ENCODE data around the gene RPL39L. TPM values are rescaled to one million over a fixed set of nuclear protein-coding genes. Genes with fewer than 3 reads are reported as not detected.

The RPL39L gene
- total RNA-seq, 3 donors from 2014 or later, result 1.4 to 5.8 (median 2.9) TPM

DNA sequence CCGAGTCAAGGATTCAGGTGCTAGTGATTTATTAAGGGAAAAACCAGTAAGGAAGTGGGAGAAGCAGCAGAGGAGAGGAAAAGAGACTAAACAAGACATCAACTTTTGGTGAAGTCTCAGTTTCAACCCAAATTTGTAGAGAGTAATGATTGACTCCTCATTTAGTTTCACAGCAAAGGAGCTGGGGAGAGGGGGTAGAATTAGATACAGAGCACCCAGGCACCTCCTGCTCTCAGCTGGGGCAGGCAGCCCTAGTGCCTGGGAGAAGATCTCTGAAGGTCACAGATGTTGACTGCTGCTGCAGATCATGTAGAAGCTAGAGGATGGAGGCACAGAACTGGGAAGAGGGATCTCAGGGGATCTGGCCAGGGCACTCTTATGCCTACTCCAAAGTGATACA is 29.1 kb downstream of the RPL39L start:
- Histone ChIP-seq H3K4me1 (ENCODE audit: low read depth) (no peaks in the 10 kb centered on the region), H3K4me3 (no peak overlapping the region), H3K36me3 (ENCODE audit: low read depth) (no peaks in the 10 kb centered on the region), H3K9me3 (no peaks in the 10 kb centered on the region)
- DNase-seq (no peak), ATAC-seq (no peak)
- intact Hi-C loops (cut with DNase I, micrococcal nuclease), result loop anchor here in 1 of 2 donors (5.0 kb wide), 1 partner anchor 57 kb away; no protein-coding TSS in a partner anchor
- TF ChIP-seq, protein P1, sequence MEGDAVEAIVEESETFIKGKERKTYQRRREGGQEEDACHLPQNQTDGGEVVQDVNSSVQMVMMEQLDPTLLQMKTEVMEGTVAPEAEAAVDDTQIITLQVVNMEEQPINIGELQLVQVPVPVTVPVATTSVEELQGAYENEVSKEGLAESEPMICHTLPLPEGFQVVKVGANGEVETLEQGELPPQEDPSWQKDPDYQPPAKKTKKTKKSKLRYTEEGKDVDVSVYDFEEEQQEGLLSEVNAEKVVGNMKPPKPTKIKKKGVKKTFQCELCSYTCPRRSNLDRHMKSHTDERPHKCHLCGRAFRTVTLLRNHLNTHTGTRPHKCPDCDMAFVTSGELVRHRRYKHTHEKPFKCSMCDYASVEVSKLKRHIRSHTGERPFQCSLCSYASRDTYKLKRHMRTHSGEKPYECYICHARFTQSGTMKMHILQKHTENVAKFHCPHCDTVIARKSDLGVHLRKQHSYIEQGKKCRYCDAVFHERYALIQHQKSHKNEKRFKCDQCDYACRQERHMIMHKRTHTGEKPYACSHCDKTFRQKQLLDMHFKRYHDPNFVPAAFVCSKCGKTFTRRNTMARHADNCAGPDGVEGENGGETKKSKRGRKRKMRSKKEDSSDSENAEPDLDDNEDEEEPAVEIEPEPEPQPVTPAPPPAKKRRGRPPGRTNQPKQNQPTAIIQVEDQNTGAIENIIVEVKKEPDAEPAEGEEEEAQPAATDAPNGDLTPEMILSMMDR (IDR thresholded peaks at IDR 0.05), result no peak

DNA sequence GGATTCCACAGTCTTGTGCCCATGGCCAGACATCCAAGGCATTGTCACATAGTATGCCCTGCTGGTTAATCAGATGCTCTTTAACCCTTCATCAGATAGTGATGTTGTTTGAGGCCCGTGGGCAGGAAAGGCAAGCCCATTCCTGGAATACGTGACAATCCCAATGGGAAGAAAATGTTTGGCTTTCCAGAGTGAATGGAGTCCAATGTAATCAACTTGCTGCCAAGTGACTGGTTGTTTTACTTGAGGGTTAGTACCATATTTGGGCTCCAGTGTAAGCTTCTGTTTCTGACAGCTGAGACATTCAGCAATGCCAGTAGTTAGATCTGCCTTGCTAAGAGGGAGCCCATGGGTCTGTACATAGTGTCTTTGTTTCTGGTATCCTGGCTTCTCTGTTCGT is 31.3 kb downstream of the RPL39L start:
- no peak for ATAC-seq
- Histone ChIP-seq H3K4me3 (no peak overlapping the region), H3K4me1 (ENCODE audit: low read depth) (no peaks in the 10 kb centered on the region), H3K36me3 (ENCODE audit: low read depth) (no peaks in the 10 kb centered on the region), H3K9me3 (no peaks in the 10 kb centered on the region)
- DNase-seq, result no peak
- TF ChIP-seq, protein P1 (IDR thresholded peaks at IDR 0.05), result no peak
- intact Hi-C loops (cut with DNase I, micrococcal nuclease), result no loop called here

DNA sequence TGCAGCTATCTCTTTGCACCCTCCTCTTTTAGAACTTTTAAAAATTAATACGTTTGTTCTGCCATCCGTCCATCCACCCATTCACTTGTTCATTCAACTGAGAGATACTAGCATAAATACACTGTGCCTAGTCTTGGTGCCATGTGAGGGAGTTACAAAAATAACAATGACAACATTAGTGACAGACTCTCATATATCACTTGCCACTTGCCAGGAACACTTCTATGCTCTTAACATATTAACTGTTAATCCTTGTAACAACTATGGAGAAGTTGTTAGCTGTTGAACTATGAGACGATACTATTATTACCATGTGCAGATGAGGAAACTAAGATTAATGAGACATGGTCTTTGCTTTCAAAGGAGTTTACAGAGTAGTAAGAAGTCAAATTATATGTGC is 33.6 kb downstream of the RPL39L start:
- TF ChIP-seq, protein P1 (IDR thresholded peaks at IDR 0.05), result no peak
- ATAC-seq (no peak), DNase-seq (no peak)
- no peaks in the 10 kb centered on the region for H3K36me3 ChIP-seq (ENCODE audit: low read depth)
- H3K4me3 ChIP-seq, result no peak overlapping the region
- peaks cover 4% of the 10 kb centered on the region for H3K4me1 ChIP-seq (ENCODE audit: low read depth)
- no peaks in the 10 kb centered on the region for H3K9me3 ChIP-seq
- intact Hi-C loops (cut with DNase I, micrococcal nuclease), result no loop called here

DNA sequence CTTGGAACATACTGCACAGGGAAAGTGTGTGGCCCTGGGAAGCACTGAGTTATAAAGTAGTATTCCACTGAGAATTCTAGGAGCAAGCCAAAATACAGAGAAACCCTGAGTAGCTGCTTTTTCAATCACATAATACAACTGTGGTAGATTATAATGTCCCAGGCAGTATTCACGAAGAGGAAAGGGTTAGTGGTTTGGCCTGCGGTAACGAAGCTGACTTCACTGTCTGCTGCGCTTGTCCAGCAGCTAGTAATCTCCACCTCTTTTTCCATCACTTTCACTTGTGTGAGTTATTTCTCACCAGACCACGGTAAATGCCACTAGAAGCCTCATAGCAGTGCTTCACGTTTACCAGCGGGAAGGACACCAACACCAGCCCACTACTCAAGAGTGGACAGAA is 34.4 kb downstream of the RPL39L start:
- H3K9me3 ChIP-seq, result no peaks in the 10 kb centered on the region
- no peak for ATAC-seq
- TF ChIP-seq, protein P1 (IDR thresholded peaks at IDR 0.05), result no peak
- intact Hi-C loops (cut with DNase I, micrococcal nuclease), result no loop called here
- H3K4me3 ChIP-seq, result no peak overlapping the region
- no peak for DNase-seq
- H3K4me1 ChIP-seq (ENCODE audit: low read depth), result peaks cover 4% of the 10 kb centered on the region
- H3K36me3 ChIP-seq (ENCODE audit: low read depth), result no peaks in the 10 kb centered on the region

DNA sequence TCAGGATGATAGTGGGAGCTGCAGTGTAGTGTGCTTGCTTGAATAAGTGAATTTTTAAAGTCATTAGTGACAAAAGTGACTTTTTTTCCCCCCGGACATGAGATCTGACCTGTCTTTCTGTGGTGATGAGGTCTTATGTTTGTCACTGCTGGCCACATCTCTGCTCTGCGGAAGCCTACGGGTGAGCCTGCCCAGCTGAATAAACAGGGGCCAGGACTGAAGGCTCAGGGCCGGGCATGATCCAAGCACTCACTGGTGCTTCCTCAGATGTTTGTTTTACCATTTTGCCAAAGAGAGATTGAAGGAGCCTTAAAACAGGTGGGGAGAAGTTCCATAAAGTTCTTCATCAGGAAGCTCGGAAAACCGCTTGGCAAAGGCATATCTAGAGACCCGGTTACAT is 35.0 kb downstream of the RPL39L start:
- intact Hi-C loops (cut with DNase I, micrococcal nuclease), result no loop called here
- TF ChIP-seq, protein P1 (IDR thresholded peaks at IDR 0.05), result no peak
- H3K36me3 ChIP-seq (ENCODE audit: low read depth), result no peaks in the 10 kb centered on the region

DNA sequence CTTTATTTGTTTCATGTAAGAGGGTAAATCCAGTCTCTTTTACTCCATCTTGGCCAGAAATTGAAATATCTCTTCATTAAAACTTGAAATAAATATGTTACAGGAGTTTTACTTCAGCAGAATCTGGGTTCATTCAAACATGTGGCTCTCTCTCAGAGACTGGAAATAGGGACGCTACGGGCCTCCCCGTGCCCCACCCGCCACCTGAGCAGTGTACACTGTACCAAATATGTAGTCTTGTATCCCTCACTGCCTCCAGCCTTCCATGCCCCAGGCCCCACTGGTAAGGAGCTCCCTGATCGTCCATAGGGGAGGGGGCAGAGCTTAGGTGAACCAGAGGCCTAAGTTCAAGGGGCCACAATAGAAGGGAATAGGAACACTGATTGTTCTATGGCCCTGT is 36.0 kb downstream of the RPL39L start:
- Histone ChIP-seq H3K4me1 (ENCODE audit: low read depth) (peaks cover 4% of the 10 kb centered on the region), H3K9me3 (no peaks in the 10 kb centered on the region), H3K4me3 (no peak overlapping the region), H3K36me3 (ENCODE audit: low read depth) (no peaks in the 10 kb centered on the region)
- TF ChIP-seq, protein P1 (IDR thresholded peaks at IDR 0.05), result no peak
- ATAC-seq, result no peak
- no peak for DNase-seq
- intact Hi-C loops (cut with DNase I, micrococcal nuclease), result no loop called here

More for the DNA sequence above, 35.0 kb downstream of the RPL39L start:
- peaks cover 4% of the 10 kb centered on the region for H3K4me1 ChIP-seq (ENCODE audit: low read depth)
- no peak for ATAC-seq
- H3K4me3 ChIP-seq, result no peak overlapping the region
- H3K9me3 ChIP-seq, result no peaks in the 10 kb centered on the region
- no peak for DNase-seq
